ENCODE measurements around the gene NACAD.
"Not testable (repeated sequence)": the region's sequence is repeated elsewhere in the genome, so short reads cannot be mapped to it uniquely, and the experiment has no call there.

Gene NACAD

DNA sequence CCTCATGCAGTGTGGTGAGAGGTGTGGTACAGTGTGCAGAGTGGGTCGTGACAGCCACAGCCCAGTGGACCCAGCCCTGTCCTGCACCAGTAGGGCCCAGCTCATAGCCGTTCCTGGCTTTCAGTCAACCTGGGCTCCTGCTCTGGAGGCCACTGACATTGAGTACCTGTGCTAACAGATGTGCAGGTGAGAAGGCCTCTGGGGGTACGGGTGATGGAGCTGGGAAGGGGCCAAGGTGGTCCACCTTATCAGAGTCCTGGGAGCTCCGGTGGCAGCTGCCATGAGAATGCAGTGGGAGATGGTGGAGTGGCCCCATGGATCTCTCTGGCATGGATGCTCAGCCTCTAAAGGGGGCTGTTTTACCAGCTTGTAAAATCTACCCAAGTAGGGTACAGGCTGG, 28.8 kb upstream of the NACAD start:
- DNase-seq (ENCODE audit: low read depth in 2 of 2), result no peak

DNA sequence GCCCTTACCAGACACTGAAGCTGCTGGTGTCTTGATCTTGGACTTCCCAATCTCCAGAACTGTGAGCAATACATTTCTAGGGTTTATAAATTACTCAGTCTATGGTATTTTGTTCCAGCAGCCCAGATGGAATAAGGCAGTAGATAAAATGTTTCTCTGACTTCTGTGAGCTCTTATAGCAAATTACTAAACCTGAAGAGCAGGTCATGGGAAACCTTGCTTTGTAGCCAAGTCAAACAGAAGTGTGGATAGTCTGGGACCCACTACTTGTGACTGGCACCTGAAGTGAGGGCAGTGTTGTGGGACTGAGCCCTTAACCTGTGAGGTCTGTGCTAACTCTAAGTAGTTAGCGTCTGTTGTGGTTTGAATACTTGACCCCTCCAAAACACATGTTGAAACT, 27.3 kb upstream of the NACAD start:
- DNase-seq (ENCODE audit: low read depth in 2 of 2), result no peak

DNA sequence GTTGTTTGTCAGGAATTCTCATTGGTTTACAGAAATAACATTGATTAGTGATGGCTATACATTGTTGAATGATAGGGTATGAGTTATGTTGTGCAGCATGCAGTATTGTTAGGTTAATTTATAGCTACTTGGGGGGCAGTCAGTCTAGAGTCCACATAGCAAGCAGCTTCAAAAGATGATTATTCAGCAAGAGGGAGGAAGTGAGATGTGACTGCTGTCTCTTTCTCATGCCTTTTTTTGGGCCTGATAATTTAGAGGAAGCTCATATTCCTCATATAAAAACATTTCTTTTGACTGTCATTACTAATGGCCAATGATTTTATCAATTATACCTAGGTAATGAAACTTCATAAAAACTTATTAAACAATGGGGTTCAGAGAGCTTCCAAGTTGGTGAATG, 26.2 kb upstream of the NACAD start:
- DNase-seq (ENCODE audit: low read depth in 2 of 2), result no peak

DNA sequence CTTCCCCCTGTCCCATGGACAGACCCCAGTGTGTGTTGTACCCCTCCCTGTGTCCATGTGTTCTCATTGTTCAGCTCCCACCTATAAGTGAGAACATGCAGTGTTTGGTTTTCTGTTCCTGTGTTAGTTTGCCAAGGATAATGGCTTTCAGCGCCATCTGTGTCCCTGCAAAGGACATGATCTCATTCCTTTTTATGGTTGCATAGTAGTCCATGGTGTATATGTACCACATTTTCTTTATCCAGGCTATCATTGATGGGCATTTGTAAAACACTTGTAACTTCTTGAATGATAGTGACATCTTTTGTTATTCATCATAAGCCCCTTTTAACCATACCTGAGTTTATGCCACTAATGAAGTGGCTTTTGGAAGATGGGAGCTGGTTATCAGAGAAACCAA, 25.5 kb upstream of the NACAD start:
- not testable (repeated sequence) for DNase-seq (ENCODE audit: low read depth in 2 of 2)

DNA sequence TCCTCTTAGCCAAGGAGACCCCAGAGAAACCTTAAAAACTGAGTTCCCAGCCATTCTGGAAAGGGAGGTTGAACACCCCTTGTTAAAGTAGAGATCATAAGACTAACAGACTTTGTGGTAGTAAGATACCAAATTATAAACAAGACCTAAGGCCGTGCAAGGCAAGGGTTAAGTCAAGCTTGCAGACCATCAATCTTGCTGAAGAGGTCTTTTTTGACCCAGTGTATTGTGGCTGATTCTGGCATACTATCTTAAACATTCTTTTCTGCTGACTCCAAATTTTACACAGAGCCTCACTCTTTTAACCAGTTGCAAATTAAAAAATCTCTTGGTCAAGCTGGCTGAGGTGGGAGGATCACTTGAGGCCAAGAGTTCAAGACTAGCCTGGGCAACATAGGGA, 23.9 kb upstream of the NACAD start:
- DNase-seq (ENCODE audit: low read depth in 2 of 2), result no peak

DNA sequence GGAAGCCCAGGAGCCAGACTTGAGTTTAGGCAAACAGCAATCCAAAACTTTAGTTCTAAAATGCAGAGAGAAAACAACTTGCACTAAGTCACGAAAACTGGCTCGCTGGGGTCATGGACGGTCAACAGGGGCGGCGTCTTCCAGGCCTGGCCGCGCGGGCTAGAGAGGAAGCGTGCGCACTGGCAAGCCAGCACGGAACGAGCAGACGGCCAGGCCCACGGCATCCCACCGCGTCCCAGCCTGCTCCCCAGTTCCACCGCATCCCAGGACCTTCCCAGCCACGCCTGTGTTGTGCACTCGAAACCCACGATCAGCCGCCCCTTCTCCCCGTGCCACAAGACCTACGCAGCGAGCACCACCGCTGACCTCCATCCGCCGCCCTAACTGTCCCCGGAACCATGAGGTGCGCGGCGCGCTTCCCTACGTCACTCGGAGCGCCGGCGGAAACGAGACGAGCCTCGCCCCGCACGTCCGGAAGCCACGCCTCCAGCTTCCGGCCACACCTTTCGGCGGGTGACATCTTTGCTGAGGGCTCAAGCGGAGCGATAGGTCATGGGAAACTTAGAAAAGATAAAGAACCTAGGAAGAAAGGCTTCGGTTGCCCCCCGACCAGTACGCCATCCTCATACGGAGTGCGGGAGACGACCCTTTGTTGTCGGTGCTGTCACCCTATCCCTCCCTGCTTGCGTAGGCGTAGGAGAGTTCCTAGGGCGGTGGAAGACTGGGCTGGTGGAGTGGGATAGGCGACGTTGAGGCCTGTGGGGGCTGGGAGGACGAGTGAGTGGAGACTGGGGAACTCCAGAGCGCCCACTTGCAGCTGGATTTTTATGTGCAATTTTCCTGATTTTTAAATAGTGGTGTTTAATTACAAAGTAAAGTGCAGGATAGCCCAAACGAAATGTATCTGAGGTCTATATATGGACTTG, 22.8 kb upstream of the NACAD start, which contains the start of gene TBRG4:
Gene TBRG4 (minus strand): TSS at position 400 of the 926 bp plus-strand sequence. CDS start 2,460 bp downstream, outside the sequence.
- peak; percentile 66 to 80 for DNase-seq (ENCODE audit: low read depth in 2 of 2)

DNA sequence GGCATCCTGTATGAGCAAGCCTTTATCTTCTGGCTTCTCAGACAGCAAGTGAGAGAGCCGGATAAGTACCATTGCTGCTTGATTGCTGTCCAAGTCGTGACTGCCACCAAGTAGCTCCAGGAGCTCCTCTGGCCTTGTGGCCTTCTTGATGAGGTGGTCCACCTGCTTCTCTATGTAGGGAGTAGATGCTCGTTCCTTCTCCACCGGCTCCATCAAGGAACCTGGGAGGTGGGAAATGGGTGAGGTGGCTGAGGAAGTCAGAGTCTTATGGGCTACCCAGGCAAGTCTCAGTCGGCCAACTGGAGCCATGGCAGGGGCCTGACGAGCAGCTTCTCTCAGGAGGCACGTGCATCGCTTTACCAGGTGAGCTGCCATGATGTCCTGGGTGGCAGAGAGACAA, 20.1 kb upstream of the NACAD start:
- DNase-seq (ENCODE audit: low read depth in 2 of 2), result no peak

DNA sequence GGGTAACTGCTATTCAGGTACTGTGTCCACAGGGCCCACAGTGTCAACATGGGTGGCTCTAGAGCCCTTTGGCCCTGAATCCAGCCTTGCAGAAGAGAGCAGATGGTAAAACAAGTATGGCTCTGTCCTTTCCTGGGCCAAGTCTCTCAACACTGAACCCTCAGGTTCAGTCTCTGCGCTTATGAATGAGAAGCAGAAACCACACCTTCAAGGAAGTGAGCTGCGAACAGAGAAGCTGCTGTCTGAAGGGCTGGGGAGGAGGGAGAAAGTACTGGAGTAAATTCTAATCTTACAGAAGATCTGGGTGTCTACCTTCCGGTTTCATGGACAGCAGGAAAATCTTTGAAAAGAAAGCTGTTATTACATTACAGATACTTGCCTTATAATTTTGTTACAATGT, 18.6 kb upstream of the NACAD start:
- DNase-seq (ENCODE audit: low read depth in 2 of 2), result no peak

DNA sequence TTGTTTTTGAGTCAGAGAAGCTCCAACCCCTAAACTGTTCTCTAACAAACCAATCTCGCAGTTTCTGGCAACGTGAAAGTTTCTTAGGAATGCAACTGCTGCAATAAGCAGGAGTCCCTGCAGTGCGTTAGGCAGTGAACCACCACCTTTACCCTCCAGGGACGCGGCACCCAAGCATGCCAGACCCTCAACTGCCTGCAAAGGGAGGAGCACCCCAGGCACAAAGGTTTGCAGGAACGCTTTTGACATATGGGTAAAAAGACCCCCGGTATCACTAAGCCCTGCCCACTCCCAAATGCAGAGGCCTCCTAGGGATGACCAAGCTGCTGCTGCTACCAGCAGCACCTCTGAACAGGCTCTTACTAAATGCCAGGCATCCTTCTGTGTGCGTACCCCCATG, 18.1 kb upstream of the NACAD start:
- no peak for DNase-seq (ENCODE audit: low read depth in 2 of 2)

DNA sequence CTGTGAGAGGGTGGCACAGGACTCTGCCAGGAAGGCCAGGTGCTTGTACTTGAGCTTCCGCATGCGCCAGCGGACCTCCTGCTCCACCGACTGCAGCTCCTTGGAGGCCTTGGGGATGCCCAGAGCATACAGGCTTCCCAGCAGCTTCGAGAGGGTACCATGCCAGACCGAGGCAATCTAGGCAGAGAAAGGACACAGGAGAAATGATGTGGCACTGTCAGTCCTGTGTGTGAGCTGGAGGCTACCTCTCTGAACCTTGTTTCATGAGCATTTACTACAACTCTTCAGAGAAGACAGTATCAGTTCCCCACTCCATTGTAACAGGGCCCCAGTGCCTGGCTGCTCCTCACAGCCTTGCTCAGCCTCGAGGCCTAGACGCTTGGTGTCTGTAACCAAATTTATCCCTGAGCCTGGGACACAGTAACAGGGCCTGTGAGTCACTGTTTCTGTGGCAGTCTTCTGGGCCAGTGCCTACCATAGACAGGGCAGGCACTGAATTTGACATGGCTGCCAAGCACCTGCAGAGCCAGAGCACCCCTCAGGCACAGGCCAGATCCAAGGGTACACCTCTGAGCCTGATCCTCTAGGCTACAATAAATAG, 16.9 kb upstream of the NACAD start:
- DNase-seq (ENCODE audit: low read depth in 2 of 2), result no peak

DNA sequence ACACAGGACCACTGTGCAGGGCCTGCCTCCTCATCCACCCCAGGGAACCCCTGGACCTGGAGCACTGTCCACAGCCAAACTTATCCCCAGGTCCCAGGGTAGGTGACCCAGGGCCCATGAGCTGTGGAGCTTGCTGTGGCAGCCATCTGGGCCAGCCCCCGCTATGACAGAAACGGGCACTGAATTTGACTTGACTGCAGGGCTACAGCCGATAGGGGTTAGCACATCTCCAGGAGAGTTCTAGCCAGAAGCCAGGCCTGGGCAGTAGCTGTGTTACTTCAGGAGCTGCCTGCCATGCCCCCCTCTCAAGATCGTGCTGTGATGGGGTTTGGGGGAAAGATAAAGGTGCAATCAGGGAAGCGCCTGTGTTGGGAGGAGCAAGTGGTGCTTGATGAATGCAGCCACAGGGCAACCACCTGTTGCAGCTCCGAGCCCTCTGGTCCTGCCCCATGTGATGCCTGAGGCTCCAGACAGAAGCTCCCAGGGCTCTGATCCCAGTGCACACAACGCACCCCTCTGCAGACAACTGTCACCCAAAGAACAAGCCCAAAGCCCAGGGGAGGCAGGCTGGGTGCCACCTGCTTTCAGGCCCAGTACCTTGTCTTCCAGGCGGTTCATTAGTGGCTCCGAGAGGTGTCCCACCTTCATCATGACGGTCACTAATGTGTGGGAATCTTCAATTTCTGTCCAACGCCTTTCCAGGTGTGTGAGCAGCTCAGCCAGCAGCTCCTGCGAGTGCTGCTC, 16.2 kb upstream of the NACAD start:
- DNase-seq (ENCODE audit: low read depth in 2 of 2), result no peak

DNA sequence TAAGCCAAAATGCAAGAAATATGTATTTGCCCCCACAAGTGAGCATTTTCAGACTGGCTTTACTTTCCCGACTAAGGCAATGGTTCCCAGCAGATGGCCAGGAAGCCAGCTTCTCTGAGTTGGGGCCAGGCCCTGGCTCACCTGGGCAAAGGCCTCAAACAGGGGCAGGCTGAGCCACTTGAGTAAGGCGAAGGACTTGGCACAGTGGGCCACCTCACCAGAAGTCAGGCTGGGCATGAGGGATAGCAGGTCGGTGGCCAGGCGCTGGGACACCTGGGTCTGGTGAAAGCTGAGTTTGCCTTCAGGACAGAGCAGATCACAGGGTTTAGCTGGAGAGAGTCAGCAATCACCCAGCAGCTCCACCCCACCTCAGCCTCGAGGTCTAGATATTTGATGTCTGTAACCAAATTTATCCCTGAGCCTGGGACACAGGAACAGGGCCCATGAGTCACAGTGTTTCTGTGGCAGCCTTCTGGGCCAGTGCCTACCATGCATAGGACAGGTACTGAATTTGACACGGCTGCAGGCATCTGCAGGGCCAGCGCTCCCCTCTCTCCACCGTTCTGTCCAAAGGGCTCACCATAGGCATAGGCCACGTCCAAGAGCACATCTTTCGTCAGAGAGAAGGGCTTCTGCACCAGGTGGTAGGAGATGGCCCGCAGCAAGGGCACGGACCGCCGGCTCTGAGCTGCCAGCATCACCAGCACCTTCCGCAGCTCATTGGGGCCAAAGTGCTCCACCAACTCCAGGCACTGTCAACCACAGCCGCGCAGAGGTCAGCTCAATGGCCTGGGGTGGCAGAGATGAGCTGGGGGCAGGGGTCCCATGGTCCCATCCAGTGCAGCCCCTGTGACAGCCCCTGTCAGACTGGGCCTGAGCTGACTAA, 15.4 kb upstream of the NACAD start:
- DNase-seq (ENCODE audit: low read depth in 2 of 2), result no peak

DNA sequence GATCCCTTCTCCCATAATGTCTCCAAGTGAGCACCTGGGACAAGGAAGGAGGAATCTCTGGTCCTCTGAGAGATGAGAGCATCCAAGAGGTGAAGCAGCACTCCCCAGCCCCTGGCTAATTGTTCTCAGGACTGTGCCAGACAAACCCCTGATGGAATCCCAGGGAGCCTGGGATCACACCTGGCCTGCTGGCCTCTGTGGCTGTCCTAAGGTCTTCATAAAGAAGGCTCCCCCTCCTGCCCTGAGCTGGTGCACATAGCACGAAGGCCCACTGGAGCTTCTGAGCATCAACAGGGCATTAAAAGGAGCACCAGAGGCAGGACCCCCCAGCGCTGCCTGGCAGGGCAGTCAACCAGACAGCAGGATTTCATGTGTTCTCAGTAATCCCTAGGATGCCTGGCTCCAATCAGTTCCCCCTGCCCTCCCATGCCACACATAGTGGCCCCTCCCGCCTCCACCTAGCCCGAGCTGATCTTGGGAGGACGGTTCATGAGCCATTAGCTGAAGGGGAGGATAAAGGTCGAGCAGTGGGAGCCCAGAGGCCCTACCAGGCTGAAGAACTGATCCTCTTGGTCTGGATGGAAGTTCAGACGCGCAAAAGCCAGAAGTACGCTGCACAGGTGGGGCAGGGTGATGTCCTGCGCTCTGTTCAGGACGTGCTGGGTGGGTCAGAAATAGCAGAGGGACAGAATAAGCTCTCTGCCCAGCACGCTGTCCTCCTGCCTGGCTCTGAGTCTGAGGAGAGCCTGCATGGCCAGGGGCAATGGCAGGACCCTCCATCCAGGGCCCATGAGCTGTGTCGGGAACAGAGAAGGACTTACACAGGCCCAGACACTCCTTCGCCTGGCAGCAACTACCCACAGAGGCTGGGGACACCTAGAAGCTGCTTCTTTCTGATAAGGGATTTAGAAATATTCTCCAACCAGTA, 14.3 kb upstream of the NACAD start:
- DNase-seq (ENCODE audit: low read depth in 2 of 2), result no peak

DNA sequence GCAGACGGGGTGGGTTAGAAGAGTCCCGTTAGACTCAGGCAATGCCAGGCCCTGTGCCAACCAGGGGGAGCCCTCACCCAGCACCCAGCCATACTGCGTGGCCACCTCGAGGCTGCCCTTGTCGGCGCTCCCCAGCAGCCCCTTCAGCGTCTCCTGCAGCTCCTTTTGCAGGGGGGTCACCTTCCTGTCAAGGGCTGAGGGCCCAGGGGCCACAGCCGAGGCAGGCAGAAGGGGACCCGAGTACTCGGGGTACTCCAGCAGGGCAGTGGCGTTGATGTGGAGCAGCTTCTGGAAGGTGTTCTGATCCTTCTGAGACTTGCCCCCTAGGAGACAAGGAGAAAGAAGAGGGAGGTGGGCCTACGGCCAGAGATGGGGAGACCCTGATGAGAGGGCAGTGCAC, 13.0 kb upstream of the NACAD start:
- DNase-seq (ENCODE audit: low read depth in 2 of 2), result no peak

DNA sequence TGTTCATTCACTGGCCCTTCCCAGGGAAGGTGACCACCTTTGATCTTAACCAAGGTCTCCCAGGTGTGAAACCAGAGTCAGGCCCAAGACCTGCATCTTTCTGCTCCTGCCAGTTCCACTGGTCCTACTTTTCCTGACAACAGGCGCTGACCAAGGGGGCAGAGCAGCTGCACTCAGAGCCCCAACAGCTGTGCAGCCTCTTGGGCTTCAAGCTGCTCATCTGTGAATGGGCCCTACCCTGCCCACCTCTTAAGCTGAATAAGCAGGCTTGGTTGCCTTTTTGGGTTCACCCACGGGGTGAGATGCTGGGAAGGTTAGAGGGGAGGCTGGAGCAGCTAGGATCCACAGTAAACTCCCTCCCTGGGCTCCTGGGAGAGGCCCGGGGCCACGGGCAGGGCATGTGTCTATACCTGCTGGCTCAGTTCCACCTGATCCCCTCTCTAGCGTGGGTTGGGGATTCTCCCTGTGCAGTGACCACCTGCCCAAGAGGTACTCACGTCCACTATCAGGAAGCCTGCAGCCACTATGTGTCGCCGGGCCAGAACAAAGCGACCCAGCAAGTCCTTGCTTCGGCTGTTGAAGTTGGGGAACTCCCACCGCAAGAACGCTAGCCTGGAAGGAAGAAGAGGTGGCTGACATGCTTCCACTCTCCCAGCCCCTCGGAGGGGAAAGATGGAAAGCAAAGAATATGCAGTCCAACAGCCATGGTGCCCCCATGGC, 12.2 kb upstream of the NACAD start:
- no peak for DNase-seq (ENCODE audit: low read depth in 2 of 2)

DNA sequence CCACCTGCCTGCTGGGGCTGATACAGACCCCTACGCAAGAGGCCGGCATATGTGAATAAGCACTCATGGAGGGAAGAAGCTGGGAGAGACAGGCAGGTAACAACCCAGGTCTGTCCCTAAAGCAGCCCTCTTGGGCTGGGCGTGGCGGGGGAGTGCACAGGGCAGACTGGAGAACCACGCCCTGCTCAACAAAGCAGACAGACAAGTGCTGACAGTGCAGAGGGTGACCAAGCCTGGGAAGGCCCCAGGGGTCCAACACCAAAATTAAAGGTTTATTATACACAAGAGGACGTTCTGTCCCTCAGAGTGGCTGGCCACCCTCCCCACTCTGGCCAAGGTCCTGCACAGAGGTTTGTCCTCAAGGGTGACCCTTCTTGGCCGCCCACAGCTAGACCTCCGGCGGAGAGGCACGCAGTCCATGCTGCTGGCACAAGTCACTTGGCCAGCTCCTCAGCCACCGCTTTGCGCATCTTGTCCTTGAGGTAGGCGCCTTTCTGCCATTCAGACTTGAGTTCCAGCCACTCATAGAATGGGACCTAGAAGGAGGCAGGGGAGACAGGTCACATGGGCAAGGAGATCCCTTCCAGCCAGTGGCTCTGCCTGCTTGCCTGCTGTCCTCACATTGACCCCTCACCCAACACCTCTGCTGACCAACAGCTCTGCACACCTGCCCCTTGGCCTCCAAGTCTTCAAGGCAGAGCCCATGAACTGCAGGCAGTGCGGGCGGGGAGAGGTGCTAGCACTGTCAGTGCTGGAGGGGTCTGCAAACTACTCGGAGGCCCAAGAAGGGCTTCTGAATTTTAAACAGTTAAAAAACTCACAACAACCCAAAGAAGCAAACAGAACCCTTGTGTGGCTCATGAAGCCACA, 11.4 kb upstream of the NACAD start:
- DNase-seq (ENCODE audit: low read depth in 2 of 2), result no peak

DNA sequence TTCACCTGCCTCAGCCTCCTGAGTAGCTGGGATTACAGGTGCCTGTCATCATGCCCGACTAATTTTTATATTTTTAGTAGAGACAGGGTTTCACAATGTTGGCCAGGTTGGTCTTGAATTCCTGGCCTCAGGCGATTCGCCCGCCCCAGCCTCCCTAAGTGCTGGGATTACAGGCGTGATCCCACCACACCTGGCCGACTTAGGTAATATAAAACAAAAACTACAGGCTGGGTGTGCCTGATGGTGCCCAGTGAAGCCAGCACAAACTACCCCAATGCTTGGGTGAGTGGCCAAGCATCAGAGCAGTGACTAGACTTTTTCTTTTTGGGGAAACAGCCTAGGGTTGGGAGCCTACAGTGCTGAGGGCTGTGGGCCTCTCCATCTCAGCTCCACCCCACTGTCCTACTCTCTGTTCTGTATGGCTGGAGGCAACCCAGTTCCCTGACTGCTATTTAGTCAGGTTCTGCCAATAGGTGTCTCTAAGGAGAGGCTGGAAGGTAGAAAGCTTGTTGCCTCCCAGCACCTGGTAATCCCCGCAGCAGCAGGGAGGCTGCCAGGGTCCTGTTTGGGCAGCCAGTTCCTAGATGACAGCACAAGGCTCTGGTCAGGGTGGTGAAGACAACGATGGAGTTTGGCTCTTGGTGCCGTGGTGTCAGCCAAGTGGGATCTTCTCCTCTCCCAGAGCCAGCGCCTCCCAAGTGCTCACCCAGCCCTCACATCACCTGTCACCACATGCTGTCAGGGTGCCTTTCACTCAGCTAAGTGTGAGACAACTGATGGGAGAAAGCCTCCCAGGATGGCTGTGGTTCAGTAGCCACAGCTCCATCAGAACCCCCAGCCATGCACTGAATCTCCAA, 10.4 kb upstream of the NACAD start:
- DNase-seq (ENCODE audit: low read depth in 2 of 2), result no peak

DNA sequence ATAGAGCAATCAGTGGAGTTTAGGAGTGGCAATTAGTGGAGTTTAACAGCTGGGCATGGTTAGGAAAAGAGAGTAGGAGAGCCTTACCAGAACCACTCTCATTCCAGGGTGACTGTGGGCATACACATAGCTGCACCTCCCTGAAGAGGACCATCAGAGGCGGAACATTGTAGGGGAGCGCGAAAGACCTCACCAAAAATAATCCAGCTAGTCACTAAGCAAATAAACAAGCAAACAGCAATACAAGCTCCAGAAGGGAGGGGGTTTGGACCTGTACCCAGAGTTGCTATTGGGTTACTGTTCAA, 4.1 kb upstream of the NACAD start:
- DNase-seq (ENCODE audit: low read depth in 2 of 2), result no peak

All from fibroblast of skin of left biceps (primary cell).